Panc1 (cell line): ENCODE data around the gene RASAL1.

Experiments
- CTCF ChIP-seq: fragments of 450-650 bp; IDR thresholded peaks from 2 replicates; pipeline ENCODE4 v1.5.1; 2017; ENCODE audit warnings: mild to moderate bottlenecking
- POLR2AphosphoS5 ChIP-seq: IDR thresholded peaks from 2 replicates; pipeline ENCODE4 v1.6.1; 2012; ENCODE audit warnings: mild to moderate bottlenecking, low read depth, low read length, moderate library complexity
- REST ChIP-seq, 2 experiments: IDR thresholded peaks; 2 replicates each; pipeline ENCODE4 v1.6.1; 2011 to 2012; ENCODE audit warnings: low read depth in 2 of 2, control low read depth in 1 of 2, low read length in 1 of 2, mild to moderate bottlenecking in 1 of 2, moderate library complexity in 1 of 2; ENCODE audit not compliant: insufficient read depth in 1 of 2
- TCF7L2 ChIP-seq: IDR thresholded peaks from 2 replicates; pipeline ENCODE4 v1.6.1; 2011; ENCODE audit warnings: mild to moderate bottlenecking, low read depth, low read length, inconsistent platforms

- no peak for TF ChIP-seq TCF7L2
- TF ChIP-seq POLR2AphosphoS5: no peak
- TF ChIP-seq CTCF: no peak
- TF ChIP-seq REST (IDR thresholded peaks at IDR 0.05; ENCODE audit: insufficient read depth in 1 of 2, low read depth in 2 of 2, low read length in 1 of 2): no peak
These were observed 28.5 kb upstream of the RASAL1 start for GRCh38 chr12:113164014-113164413.
